ENCODE results near the gene LGALS3. TPM values are rescaled to one million over a fixed set of nuclear protein-coding genes. Genes with fewer than 3 reads are reported as not detected.

The LGALS3 gene
- total RNA-seq, 1 donor from 2014 or later, result 528 TPM

Other genes with a start within 250 kb of the LGALS3 start
- gene GCH1, start 226.4 kb upstream of the LGALS3 start, total RNA-seq, result 12.7 TPM
- gene WDHD1, start 102.2 kb upstream of the LGALS3 start, total RNA-seq, result 3.5 TPM
- gene SOCS4, start 102.0 kb upstream of the LGALS3 start, total RNA-seq, result 17.9 TPM
- 72.4 TPM for gene MAPK1IP1L, start 77.6 kb upstream of the LGALS3 start, total RNA-seq
- 0.97 TPM for gene DLGAP5, start 62.3 kb downstream of the LGALS3 start, total RNA-seq
- 34.7 TPM for gene FBXO34, start 142.2 kb downstream of the LGALS3 start, total RNA-seq

Measured in lower lobe of right lung (tissue), 1 donor.